Measurements from ENCODE around the gene ZNF385B. TPM values are rescaled to one million over a fixed set of nuclear protein-coding genes. Genes with fewer than 3 reads are reported as not detected.

Gene ZNF385B
- total RNA-seq, 1 experiment from 2014 or later = 9.3 TPM

GRCh38 chr2:179802051-179802882, 59.1 kb downstream of the ZNF385B start:
- Histone ChIP-seq H3K4me3 (replicated peaks in 1 of 2; ENCODE audit: low read depth in 1 of 2, low read length in 2 of 2) (no peak overlapping the region), H3K4me2 (ENCODE audit: low read length) (no peak overlapping the region), H3K36me3 (ENCODE audit: control insufficient read depth in 1 of 2, insufficient read depth in 2 of 2, low read length in 2 of 2) (no peaks in the 10 kb centered on the region), H3K27ac (ENCODE audit: low read depth, low read length) (no peak overlapping the region), H3K9me2 (ENCODE audit: insufficient read depth) (peaks cover 4% of the 10 kb centered on the region; the same call in 1 of the 2 replicates), H4K20me1 (ENCODE audit: insufficient read depth) (no peaks in the 10 kb centered on the region), H3K79me2 (ENCODE audit: insufficient read depth, low read length) (no peaks in the 10 kb centered on the region), H3K4me1 (ENCODE audit: control insufficient read depth in 1 of 2, insufficient read depth in 2 of 2, low read length in 2 of 2) (no peaks in the 10 kb centered on the region), H3K9ac (ENCODE audit: low read length) (no peak overlapping the region), H2AFZ (ENCODE audit: low read depth, low read length, poor library complexity, severe bottlenecking) (no peak overlapping the region), H3K9me3 (ENCODE audit: control insufficient read depth in 1 of 2, insufficient read depth in 1 of 2, low read depth in 1 of 2, low read length in 2 of 2) (no peaks in the 10 kb centered on the region), H3K27me3 (ENCODE audit: insufficient read depth, low read length) (no peaks in the 10 kb centered on the region)
- BruUV-seq (replicated peaks) = no TSS peak
- ChIA-PET POLR2A (no interaction called here), RAD21 (ENCODE audit: low non-redundant PET in 1 of 2, low total read pairs in 2 of 2, uncharacterized antibody in 2 of 2, unreplicated experiment in 2 of 2) (no interaction called here), CTCF (no interaction called here)
- TF ChIP-seq FOSL1 (IDR thresholded peaks at IDR 0.05; ENCODE audit: low read depth) = no peak
- TF ChIP-seq ATF3 (IDR thresholded peaks at IDR 0.05) = no peak
- TF ChIP-seq ZNF274 (IDR thresholded peaks at IDR 0.05; ENCODE audit: low read depth, low read length) = no peak
- TF ChIP-seq, protein P1, sequence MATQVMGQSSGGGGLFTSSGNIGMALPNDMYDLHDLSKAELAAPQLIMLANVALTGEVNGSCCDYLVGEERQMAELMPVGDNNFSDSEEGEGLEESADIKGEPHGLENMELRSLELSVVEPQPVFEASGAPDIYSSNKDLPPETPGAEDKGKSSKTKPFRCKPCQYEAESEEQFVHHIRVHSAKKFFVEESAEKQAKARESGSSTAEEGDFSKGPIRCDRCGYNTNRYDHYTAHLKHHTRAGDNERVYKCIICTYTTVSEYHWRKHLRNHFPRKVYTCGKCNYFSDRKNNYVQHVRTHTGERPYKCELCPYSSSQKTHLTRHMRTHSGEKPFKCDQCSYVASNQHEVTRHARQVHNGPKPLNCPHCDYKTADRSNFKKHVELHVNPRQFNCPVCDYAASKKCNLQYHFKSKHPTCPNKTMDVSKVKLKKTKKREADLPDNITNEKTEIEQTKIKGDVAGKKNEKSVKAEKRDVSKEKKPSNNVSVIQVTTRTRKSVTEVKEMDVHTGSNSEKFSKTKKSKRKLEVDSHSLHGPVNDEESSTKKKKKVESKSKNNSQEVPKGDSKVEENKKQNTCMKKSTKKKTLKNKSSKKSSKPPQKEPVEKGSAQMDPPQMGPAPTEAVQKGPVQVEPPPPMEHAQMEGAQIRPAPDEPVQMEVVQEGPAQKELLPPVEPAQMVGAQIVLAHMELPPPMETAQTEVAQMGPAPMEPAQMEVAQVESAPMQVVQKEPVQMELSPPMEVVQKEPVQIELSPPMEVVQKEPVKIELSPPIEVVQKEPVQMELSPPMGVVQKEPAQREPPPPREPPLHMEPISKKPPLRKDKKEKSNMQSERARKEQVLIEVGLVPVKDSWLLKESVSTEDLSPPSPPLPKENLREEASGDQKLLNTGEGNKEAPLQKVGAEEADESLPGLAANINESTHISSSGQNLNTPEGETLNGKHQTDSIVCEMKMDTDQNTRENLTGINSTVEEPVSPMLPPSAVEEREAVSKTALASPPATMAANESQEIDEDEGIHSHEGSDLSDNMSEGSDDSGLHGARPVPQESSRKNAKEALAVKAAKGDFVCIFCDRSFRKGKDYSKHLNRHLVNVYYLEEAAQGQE (IDR thresholded peaks at IDR 0.05; ENCODE audit: low read depth) = no peak
- no peak for TF ChIP-seq YY1 (IDR thresholded peaks at IDR 0.05; ENCODE audit: extremely low read depth, insufficient replicate concordance, low read depth, low read length)
- TF ChIP-seq SIN3A (IDR thresholded peaks at IDR 0.05; ENCODE audit: low read depth) = no peak
- DNase-seq (ENCODE audit: low read depth, low spot score) (no peak), ATAC-seq (no peak)
- intact Hi-C loops (cut with micrococcal nuclease) = no loop called here

All from HCT116 (cell line).